ENCODE measurements around the gene CHST9.

GRCh38 chr18:27014841-27015240, 170.3 kb downstream of the CHST9 start:
- TF ChIP-seq CTCF (IDR thresholded peaks at IDR 0.05; ENCODE audit: low read depth, low read length, missing input control): no peak
- TF ChIP-seq TAF1 (conservative IDR thresholded peaks at IDR 0.05): no peak
- TF ChIP-seq MAX (IDR thresholded peaks at IDR 0.05): no peak
- TF ChIP-seq HNF4G (IDR thresholded peaks at IDR 0.05): no peak
- TF ChIP-seq YY1 (IDR thresholded peaks at IDR 0.05): no peak
- no peak for TF ChIP-seq EGR1 (IDR thresholded peaks at IDR 0.05; ENCODE audit: low read depth in 2 of 2)
- TF ChIP-seq FOXA2 (IDR thresholded peaks at IDR 0.05): no peak
- no peak for TF ChIP-seq SP1 (IDR thresholded peaks at IDR 0.05)
- TF ChIP-seq RAD21 (IDR thresholded peaks at IDR 0.05): no peak
- no peak for TF ChIP-seq REST (IDR thresholded peaks at IDR 0.05)
- TF ChIP-seq ATF3 (IDR thresholded peaks at IDR 0.05): no peak
- no peak for TF ChIP-seq JUND (IDR thresholded peaks at IDR 0.05)
- TF ChIP-seq FOXA1 (IDR thresholded peaks at IDR 0.05): no peak
- TF ChIP-seq RXRA (IDR thresholded peaks at IDR 0.05): no peak

Measured in liver (tissue), 3 donors.